Retinal pigment epithelial cell (primary cell): ENCODE measurements around the gene PSMC3IP.
"Not testable (repeated sequence)": the region's sequence is repeated elsewhere in the genome, so short reads cannot be mapped to it uniquely, and the experiment has no call there.

ENCODE experiments used
- DNase-seq: peaks from one replicate; pipeline ENCODE4 v3.0.0-alpha.2; 2010; ENCODE audit warnings: low read depth
- H3K4me3 ChIP-seq: 2 replicates; pipeline ENCODE4 v1.5.1; 2011; ENCODE audit warnings: mild to moderate bottlenecking, low read length, control low read depth, moderate library complexity
- CTCF ChIP-seq: conservative IDR thresholded peaks from 2 replicates; pipeline ENCODE4 v1.5.1; 2011; ENCODE audit warnings: low read depth, low read length, control low read depth, inconsistent platforms

The PSMC3IP gene

DNA sequence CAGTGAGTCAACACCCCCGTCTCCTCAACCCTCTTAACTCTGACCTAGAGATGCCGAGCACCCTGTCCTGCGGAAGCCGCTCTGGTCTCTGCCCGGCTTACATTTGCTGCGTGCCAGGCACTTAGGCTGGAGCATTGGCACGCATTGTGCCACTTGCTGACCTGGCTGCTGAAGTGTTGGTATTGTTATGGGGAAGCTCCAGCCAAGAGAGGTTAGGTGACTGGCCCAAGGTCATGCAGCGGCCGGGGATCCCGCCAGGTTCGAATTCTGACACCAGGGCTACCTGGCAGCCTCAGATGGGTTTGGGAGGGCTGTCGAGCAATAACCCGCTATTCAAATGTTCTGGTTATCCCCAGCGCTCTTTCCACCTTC is 29.8 kb downstream of the PSMC3IP start:
- no peak overlapping the region for H3K4me3 ChIP-seq
- DNase-seq = no peak
- no peak for TF ChIP-seq CTCF

DNA sequence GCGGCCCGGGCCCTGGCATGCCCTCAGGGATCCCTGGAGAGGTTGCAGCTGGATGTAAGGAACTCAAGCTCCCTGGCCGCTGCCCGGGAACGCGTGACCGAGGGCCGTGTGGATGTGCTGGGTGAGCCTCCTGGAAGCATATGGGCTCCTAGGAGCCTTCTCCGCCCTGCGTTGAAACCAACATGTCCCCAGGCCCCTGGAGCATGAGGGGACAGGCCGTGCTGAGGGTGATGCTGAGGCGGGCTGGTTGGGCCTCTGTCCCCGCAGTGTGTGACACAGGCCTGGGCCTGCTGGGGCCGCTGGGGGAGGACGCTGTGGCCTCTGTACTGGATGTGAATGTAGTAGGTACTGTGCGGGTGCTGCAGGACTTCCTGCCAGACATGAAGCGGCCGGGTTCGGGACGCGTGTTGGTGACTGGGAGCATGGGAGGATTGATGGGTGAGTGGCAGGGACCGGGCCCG is 30.5 kb downstream of the PSMC3IP start:
- H3K4me3 ChIP-seq = no peak overlapping the region
- no peak for TF ChIP-seq CTCF
- DNase-seq = no peak

DNA sequence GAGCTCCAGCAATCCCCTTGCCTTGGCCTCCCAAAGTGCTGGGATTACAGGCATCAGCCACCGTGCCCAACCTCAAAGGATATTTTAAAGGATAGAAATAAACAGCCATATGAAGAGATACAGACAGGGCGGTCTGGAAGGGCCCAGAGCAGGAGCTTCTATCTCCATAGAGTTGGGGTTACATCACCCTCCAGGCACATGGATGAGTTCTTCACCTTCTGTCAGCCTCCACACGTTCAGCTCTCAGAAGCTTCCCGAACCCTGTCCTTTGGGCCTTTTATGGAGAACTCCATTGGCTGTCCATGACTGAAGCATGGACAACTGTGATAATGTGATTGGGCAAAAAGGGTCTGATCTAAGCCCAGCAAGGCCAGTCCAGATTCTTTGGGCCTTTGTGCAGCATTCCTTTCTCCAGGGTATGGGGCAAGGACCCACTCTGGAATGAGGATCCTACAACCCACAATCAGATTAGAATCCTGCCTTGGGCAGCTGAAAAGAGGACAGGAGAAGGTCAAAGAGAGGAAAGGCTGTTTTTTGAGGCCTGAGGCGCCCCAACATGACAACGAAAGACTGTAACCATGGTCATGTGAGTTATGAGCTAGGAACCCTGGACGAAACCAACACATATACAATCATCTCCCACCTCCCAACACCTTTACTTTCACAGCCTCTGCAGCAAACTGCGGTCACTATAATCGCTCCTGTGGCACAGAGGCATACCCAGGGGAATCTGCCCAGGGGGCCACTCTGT is 31.6 kb downstream of the PSMC3IP start:
- DNase-seq, H3K4me3 ChIP-seq: not testable (repeated sequence)

DNA sequence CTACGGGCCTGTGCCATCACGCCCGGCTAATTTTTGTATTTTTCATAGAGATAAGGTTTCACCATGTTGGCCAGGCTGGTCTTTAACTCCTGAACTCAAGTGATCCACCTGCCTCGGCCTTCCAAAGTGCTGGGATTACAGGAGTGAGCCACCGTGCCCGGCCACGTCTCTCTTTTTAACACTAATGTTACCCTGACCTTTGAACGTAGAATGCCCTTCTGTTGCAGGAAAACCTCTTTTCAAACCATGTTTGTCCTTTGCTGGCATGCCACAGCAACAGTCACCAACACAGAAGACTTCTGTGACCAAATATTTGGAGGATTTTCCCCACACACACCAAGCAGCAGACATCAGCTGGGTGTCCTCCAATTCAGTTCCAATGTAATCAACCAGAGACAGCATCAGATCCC is 32.6 kb downstream of the PSMC3IP start:
- no peak for TF ChIP-seq CTCF
- H3K4me3 ChIP-seq = no peak overlapping the region
- DNase-seq = no peak

DNA sequence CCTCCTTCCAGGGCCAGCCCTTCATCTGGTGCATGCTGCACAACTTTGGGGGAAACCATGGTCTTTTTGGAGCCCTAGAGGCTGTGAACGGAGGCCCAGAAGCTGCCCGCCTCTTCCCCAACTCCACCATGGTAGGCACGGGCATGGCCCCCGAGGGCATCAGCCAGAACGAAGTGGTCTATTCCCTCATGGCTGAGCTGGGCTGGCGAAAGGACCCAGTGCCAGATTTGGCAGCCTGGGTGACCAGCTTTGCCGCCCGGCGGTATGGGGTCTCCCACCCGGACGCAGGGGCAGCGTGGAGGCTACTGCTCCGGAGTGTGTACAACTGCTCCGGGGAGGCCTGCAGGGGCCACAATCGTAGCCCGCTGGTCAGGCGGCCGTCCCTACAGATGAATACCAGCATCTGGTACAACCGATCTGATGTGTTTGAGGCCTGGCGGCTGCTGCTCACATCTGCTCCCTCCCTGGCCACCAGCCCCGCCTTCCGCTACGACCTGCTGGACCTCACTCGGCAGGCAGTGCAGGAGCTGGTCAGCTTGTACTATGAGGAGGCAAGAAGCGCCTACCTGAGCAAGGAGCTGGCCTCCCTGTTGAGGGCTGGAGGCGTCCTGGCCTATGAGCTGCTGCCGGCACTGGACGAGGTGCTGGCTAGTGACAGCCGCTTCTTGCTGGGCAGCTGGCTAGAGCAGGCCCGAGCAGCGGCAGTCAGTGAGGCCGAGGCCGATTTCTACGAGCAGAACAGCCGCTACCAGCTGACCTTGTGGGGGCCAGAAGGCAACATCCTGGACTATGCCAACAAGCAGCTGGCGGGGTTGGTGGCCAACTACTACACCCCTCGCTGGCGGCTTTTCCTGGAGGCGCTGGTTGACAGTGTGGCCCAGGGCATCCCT is 34.1 kb downstream of the PSMC3IP start:
- no peak for DNase-seq
- TF ChIP-seq CTCF = no peak

DNA sequence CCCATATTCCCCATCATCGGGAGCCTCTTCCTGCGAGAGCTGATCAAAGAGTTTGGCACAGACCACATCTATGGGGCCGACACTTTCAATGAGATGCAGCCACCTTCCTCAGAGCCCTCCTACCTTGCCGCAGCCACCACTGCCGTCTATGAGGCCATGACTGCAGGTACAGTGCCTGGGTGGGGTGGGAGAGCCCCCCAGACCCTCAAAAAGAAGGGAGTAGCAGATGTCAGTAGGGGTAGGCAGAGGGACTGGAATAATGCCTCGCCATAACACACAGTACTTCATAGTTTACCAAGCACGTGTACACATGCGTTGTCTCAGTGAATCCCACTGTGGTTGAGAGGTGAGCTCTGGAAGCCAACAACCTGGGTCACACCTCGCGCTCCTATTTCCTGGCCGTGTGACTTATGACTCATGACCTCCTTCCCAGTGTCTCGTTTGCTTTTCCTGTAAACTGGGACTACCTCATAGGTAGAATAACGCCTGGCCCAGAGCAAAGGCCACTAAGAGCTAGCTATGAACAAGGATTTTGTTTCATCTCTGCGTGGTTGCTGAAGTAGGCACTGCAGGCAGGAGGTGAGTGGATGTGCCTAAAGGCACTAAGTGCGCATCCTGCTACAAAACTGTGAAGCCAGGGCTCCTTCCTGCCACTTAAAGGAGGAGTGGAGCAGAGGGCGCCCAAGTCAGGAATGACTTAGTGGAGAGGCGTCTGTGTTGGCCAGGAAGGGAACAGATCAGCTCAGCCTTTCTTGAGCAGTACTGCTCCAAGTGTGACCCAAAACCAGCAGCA is 36.3 kb downstream of the PSMC3IP start:
- no peak overlapping the region for H3K4me3 ChIP-seq
- DNase-seq = no peak
- no peak for TF ChIP-seq CTCF

More for the DNA sequence above, 34.1 kb downstream of the PSMC3IP start:
- no peak overlapping the region for H3K4me3 ChIP-seq

- H3K4me3 ChIP-seq, DNase-seq: not testable (repeated sequence)
Measured at GRCh38 chr17:42540558-42540957, 37.0 kb downstream of the PSMC3IP start.
